Measurements from ENCODE around the gene PPP1R1C. TPM values are rescaled to one million over a fixed set of nuclear protein-coding genes. Genes with fewer than 3 reads are reported as not detected.

Gene PPP1R1C
- total and polyA plus RNA-seq, 2 experiments from 2014 or later, result 3.5 to 18.8 TPM

DNA sequence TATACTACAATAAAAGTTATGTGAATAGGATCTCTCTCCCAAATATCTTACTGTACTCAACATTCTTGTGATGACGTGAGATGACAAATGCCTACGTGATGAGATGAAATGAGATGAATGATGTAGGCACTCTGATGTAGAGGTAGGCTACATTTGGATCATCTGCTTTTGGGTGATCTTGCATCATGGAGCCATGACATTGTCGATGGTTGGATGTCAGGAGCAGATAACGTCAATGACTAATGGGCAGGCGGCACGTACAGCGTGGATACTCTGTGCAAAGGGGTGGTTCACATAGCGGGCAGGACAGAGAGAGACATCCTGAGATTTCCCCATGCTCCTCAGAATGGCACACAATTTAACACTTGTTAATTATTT is 40.8 kb upstream of the PPP1R1C start:
- DNase-seq (ENCODE audit: low spot score) (no peak), ATAC-seq (no peak)
- H3K27ac ChIP-seq (ENCODE audit: low read depth), result no peak overlapping the region
- no peaks in the 10 kb centered on the region for H3K27me3 Mint-ChIP-seq (ENCODE audit: insufficient read depth, low read depth, poor library complexity)
- H3F3A ChIP-seq (replicated peaks; ENCODE audit: low read depth), result no peaks in the 10 kb centered on the region
- no peak overlapping the region for H3K27ac Mint-ChIP-seq
- TF ChIP-seq, protein P1, sequence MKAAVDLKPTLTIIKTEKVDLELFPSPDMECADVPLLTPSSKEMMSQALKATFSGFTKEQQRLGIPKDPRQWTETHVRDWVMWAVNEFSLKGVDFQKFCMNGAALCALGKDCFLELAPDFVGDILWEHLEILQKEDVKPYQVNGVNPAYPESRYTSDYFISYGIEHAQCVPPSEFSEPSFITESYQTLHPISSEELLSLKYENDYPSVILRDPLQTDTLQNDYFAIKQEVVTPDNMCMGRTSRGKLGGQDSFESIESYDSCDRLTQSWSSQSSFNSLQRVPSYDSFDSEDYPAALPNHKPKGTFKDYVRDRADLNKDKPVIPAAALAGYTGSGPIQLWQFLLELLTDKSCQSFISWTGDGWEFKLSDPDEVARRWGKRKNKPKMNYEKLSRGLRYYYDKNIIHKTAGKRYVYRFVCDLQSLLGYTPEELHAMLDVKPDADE (IDR thresholded peaks at IDR 0.05), result no peak
- TF ChIP-seq, protein P2, sequence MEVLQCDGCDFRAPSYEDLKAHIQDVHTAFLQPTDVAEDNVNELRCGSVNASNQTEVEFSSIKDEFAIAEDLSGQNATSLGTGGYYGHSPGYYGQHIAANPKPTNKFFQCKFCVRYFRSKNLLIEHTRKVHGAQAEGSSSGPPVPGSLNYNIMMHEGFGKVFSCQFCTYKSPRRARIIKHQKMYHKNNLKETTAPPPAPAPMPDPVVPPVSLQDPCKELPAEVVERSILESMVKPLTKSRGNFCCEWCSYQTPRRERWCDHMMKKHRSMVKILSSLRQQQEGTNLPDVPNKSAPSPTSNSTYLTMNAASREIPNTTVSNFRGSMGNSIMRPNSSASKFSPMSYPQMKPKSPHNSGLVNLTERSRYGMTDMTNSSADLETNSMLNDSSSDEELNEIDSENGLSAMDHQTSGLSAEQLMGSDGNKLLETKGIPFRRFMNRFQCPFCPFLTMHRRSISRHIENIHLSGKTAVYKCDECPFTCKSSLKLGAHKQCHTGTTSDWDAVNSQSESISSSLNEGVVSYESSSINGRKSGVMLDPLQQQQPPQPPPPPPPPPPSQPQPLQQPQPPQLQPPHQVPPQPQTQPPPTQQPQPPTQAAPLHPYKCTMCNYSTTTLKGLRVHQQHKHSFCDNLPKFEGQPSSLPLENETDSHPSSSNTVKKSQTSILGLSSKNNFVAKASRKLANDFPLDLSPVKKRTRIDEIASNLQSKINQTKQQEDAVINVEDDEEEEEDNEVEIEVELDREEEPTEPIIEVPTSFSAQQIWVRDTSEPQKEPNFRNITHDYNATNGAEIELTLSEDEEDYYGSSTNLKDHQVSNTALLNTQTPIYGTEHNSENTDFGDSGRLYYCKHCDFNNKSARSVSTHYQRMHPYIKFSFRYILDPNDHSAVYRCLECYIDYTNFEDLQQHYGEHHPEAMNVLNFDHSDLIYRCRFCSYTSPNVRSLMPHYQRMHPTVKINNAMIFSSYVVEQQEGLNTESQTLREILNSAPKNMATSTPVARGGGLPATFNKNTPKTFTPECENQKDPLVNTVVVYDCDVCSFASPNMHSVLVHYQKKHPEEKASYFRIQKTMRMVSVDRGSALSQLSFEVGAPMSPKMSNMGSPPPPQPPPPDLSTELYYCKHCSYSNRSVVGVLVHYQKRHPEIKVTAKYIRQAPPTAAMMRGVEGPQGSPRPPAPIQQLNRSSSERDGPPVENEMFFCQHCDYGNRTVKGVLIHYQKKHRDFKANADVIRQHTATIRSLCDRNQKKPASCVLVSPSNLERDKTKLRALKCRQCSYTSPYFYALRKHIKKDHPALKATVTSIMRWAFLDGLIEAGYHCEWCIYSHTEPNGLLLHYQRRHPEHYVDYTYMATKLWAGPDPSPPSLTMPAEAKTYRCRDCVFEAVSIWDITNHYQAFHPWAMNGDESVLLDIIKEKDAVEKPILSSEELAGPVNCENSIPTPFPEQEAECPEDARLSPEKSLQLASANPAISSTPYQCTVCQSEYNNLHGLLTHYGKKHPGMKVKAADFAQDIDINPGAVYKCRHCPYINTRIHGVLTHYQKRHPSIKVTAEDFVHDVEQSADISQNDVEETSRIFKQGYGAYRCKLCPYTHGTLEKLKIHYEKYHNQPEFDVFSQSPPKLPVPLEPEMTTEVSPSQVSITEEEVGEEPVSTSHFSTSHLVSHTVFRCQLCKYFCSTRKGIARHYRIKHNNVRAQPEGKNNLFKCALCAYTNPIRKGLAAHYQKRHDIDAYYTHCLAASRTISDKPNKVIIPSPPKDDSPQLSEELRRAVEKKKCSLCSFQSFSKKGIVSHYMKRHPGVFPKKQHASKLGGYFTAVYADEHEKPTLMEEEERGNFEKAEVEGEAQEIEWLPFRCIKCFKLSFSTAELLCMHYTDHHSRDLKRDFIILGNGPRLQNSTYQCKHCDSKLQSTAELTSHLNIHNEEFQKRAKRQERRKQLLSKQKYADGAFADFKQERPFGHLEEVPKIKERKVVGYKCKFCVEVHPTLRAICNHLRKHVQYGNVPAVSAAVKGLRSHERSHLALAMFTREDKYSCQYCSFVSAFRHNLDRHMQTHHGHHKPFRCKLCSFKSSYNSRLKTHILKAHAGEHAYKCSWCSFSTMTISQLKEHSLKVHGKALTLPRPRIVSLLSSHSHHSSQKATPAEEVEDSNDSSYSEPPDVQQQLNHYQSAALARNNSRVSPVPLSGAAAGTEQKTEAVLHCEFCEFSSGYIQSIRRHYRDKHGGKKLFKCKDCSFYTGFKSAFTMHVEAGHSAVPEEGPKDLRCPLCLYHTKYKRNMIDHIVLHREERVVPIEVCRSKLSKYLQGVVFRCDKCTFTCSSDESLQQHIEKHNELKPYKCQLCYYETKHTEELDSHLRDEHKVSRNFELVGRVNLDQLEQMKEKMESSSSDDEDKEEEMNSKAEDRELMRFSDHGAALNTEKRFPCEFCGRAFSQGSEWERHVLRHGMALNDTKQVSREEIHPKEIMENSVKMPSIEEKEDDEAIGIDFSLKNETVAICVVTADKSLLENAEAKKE (CRISPR knock-in tag; IDR thresholded peaks at IDR 0.05), result no peak
- TF ChIP-seq NANOG (IDR thresholded peaks at IDR 0.05; ENCODE audit: borderline replicate concordance) (no peak), CREB1 (CRISPR knock-in tag; IDR thresholded peaks at IDR 0.05; ENCODE audit: low read depth) (no peak), EZH2phosphoT487 (IDR thresholded peaks at IDR 0.05; ENCODE audit: unreplicated experiment) (no peak), EZH2 (IDR thresholded peaks at IDR 0.05; ENCODE audit: low read depth, unreplicated experiment) (no peak), STAT1 (IDR thresholded peaks at IDR 0.05; ENCODE audit: unreplicated experiment) (no peak), POLR2AphosphoS5 (IDR thresholded peaks at IDR 0.05; ENCODE audit: low read depth) (no peak), ZNF114 (CRISPR knock-in tag; IDR thresholded peaks at IDR 0.05) (no peak), ZNF331 (CRISPR knock-in tag; IDR thresholded peaks at IDR 0.05; ENCODE audit: low read depth) (no peak), JUNB (IDR thresholded peaks at IDR 0.05; ENCODE audit: unreplicated experiment) (no peak)
- TF ChIP-seq, protein P3, sequence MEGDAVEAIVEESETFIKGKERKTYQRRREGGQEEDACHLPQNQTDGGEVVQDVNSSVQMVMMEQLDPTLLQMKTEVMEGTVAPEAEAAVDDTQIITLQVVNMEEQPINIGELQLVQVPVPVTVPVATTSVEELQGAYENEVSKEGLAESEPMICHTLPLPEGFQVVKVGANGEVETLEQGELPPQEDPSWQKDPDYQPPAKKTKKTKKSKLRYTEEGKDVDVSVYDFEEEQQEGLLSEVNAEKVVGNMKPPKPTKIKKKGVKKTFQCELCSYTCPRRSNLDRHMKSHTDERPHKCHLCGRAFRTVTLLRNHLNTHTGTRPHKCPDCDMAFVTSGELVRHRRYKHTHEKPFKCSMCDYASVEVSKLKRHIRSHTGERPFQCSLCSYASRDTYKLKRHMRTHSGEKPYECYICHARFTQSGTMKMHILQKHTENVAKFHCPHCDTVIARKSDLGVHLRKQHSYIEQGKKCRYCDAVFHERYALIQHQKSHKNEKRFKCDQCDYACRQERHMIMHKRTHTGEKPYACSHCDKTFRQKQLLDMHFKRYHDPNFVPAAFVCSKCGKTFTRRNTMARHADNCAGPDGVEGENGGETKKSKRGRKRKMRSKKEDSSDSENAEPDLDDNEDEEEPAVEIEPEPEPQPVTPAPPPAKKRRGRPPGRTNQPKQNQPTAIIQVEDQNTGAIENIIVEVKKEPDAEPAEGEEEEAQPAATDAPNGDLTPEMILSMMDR (conservative IDR thresholded peaks at IDR 0.05; ENCODE audit: low read depth in 2 of 2), result no peak
- TF ChIP-seq, protein P4, sequence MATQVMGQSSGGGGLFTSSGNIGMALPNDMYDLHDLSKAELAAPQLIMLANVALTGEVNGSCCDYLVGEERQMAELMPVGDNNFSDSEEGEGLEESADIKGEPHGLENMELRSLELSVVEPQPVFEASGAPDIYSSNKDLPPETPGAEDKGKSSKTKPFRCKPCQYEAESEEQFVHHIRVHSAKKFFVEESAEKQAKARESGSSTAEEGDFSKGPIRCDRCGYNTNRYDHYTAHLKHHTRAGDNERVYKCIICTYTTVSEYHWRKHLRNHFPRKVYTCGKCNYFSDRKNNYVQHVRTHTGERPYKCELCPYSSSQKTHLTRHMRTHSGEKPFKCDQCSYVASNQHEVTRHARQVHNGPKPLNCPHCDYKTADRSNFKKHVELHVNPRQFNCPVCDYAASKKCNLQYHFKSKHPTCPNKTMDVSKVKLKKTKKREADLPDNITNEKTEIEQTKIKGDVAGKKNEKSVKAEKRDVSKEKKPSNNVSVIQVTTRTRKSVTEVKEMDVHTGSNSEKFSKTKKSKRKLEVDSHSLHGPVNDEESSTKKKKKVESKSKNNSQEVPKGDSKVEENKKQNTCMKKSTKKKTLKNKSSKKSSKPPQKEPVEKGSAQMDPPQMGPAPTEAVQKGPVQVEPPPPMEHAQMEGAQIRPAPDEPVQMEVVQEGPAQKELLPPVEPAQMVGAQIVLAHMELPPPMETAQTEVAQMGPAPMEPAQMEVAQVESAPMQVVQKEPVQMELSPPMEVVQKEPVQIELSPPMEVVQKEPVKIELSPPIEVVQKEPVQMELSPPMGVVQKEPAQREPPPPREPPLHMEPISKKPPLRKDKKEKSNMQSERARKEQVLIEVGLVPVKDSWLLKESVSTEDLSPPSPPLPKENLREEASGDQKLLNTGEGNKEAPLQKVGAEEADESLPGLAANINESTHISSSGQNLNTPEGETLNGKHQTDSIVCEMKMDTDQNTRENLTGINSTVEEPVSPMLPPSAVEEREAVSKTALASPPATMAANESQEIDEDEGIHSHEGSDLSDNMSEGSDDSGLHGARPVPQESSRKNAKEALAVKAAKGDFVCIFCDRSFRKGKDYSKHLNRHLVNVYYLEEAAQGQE (IDR thresholded peaks at IDR 0.05; ENCODE audit: unreplicated experiment), result no peak
- H3K36me3 ChIP-seq (ENCODE audit: insufficient read depth), result no peaks in the 10 kb centered on the region
- H3K9me3 Mint-ChIP-seq, result no peaks in the 10 kb centered on the region
- H3K36me3 Mint-ChIP-seq (ENCODE audit: low read depth), result no peaks in the 10 kb centered on the region
- H3K4me2 ChIP-seq, result no peak overlapping the region
- no peaks in the 10 kb centered on the region for H3K79me2 ChIP-seq (replicated peaks; ENCODE audit: insufficient read depth)
- no peaks in the 10 kb centered on the region for H3K27me3 ChIP-seq (ENCODE audit: insufficient read depth)
- no peaks in the 10 kb centered on the region; the same call in 2 of the 3 replicates for H3K4me1 Mint-ChIP-seq
- H3K9me2 ChIP-seq (ENCODE audit: insufficient read depth), result peaks cover 4% of the 10 kb centered on the region; the same call in 1 of the 2 replicates
- H4K20me1 ChIP-seq (replicated peaks; ENCODE audit: insufficient read depth), result no peaks in the 10 kb centered on the region
- no peak overlapping the region for H3K4me3 Mint-ChIP-seq
- no peak overlapping the region for H3K4me3 ChIP-seq
- H3K4me1 ChIP-seq (ENCODE audit: insufficient read depth), result peaks cover 6% of the 10 kb centered on the region; the same call in 1 of the 2 replicates
- no peak overlapping the region for H2AFZ ChIP-seq

Data from GM23338 (cell line).